Stimulated activated CD8-positive, alpha-beta memory T cell treated with anti-CD3 and anti-CD28 coated beads, Interleukin-7, amount 100 ng/mL, for 1 hour (primary cell): ENCODE results near the gene MFSD2A.
"Not testable (repeated sequence)": the region's sequence is repeated elsewhere in the genome, so short reads cannot be mapped to it uniquely, and the experiment has no call there.

Experiments
- DNase-seq, 2 donors: peaks; one replicate each; pipeline ENCODE4 v3.0.0-alpha.2; 2020; ENCODE audit warnings: low read depth in 2 of 2

MFSD2A gene

DNA sequence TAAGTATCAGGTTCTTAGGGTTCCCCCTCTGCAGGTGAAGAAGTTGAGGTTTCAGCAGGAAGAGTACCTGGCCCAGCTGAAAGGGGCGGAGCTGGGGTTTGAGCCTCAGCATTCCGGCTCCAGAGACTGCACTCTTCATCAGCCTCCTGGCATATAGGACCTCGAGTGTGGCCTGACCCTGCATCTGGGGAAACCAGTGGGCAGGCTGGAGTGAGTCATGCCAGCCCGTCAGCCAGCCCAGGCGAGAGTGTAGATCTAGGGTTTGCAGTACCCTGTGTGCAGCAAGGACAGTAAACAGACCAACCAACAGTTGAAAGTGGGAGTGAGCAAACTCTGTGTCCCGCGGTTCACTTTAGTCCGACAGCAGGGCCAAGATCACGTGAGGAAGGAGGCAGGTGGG, 14.1 kb downstream of the MFSD2A start:
- no peak for DNase-seq

DNA sequence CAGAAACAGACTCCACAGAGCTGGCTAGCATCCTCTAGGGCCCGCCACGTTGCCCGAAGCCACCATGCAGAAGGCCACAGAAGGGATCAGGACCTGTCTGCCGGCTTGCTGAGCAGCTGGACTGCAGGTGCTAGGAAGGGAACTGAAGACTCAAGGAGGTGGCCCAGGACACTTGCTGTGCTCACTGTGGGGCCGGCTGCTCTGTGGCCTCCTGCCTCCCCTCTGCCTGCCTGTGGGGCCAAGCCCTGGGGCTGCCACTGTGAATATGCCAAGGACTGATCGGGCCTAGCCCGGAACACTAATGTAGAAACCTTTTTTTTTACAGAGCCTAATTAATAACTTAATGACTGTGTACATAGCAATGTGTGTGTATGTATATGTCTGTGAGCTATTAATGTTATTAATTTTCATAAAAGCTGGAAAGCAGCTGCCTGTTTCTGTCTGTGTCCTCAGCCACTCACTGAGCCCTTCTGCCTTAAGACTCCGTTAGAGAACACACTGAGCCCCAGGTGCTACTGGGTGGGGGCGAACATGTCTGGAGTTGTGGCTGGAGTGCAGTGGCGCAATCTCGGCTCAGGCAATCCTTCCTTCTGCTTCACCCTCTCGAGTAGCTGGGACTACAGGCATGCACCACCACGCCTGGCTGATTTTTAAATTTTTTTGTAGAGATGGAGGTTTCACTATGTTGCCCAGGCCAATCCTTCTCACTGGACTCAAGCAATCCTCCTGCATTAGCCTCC, 14.8 kb downstream of the MFSD2A start:
- DNase-seq, result no peak

DNA sequence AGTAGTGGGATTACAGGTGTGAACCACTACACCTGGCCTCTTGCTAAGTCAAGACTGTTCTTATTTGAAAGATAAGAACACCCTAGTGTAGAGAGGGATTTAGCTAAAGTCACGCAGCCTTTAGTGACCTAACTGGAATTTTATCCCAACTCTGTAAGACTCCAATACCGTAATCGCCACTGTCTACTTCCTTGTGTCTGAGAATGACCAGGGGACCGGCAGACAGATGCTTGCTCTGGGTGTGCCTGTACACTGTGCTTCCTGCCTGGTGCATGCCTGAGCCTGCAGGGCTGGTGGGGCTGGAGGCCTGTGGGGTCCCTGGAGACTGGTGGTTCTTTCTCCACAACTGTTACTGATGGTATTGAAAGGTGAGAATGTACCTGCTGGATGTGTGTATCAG, 15.3 kb downstream of the MFSD2A start:
- no peak for DNase-seq

DNA sequence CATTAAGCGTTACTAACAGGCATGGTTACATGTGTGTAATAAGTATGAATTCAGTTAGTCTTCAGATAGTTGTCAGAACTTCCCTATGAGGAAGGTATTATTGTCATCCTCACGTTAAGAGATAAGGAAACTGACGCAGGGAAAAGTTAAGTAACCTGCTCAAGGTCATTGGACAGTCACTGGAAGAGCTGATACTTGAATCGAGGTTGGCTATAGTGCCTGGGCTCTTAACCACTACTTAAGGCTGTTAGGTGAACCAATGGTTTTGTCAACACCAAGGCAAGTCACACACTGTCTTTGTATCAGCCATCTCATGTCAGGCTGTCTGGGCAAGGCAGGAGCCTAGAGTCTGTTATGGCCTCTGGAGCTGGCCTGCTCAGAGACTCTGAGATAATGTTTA, 16.2 kb downstream of the MFSD2A start:
- no peak for DNase-seq

DNA sequence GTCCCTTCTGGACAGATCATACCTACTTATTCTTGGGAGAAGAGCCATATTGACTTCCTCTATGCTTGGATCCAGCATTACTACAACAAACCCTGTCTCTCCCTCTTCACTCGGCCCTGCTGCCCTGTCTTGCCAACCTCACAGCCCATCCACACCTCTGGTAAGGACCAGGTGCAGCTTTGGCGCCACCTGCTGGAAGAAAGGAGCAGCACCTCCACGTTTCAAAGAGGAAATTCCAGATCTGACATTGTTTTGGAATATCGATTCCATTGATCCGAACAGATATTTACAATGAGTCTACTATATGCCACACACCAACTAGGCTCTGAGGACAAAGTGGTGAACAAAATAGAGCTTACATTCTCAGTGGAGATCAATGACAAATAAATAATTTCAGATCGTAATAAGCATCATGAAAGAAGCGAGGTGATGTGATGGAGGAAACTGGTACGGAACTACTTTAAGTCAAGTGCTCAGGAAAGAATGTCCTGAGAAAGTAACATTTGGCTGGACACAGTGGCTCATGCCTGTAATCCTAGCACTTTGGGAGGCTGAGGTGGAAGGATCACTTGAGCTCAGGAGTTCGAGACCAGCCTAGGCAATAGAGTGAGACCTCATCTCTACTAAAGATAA, 18.7 kb downstream of the MFSD2A start:
- peak; percentile 30 to 65 for DNase-seq

DNA sequence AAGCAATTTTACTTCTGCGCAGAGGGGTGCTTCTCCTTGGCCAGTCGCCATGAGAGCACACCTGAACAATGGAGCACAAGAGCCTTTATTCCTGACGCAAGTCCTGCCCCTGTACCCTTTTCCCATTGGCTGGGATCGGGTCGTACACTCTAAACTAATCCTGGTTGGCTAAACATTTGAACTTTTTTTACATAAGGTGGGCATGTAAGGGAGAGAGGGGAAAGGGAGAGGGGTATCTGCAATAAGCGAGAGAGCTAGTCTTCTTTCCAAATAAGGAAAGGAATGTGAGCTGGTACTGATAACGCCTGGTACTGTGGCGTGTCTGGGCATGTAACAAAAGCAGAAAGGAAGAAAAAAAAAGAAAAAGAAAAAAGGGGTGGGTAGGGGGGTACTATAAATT, 21.8 kb downstream of the MFSD2A start:
- DNase-seq, result no peak

DNA sequence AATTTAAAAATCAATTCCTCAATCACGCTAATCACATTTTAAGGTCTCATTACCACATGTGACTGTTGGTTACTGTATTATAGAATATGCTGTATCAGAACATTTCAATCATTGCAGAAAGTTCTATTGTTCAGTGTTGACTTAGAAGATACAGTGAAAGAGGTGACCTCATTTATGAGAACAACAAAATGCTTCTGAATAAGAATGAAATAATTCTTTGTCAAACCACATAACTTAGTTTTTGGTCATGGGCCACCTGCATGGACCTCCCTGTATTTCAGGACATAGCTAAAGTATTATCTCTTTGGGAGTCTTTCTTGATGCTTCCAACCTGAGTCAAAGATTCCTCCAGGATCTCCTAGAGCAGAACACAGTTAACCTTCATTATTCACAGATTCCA, 22.3 kb downstream of the MFSD2A start:
- DNase-seq, result no peak

DNA sequence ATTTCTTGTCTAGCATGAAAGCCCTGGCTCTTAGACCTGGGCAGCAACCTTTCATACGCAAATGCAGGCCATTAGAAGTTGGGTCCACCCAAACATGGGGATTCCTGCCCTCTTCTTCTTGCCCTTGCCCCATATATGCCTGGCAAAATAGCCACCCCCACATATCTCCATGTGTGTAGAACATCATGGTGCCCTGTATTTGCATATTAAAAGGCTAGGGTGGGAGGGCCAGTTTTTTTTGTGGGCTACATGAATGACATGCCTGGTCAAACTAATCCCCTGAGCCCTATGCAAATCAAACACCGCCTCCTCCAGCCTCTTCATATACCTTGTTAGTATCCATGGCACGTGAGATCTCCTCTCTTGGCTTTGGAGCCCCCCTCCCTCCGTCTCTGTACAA, 24.7 kb downstream of the MFSD2A start:
- DNase-seq, result no peak

DNA sequence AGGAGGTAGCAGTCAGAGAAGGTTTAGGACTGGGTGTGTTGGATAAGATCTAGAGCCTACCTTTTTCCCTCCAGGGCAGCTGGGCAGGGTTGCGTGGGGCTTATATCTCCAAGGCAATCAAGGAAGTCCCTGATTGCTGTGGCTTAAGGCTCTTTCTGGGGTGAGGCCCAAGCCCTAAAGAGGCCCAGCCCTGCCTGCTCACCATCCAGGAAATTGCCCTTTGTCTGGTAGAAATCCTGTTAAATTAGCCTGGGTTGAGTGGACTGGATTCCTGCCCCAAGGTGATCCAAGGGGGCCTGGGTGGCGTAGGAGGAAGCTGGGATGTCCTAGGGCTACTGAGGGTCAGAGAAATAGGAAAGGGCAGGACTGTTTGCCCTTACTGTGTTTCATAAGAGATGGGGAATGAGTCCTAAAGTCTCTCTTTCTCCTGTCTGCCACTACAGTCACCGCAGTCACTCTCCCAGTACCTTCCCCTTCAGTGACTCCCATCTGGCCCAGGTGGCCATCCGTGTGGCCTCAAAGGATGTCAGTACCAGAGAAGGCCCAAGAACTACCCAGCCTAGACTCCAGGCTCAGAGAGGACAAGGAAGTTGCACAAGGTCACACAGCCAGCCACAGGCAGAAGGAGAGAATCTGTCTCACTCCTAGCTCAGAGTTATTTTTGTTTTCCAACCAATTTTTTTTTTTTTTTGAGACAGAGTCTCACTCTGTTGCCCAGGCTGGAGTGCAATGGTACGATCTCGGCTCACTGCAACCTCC, 25.8 kb downstream of the MFSD2A start:
- no peak for DNase-seq

DNA sequence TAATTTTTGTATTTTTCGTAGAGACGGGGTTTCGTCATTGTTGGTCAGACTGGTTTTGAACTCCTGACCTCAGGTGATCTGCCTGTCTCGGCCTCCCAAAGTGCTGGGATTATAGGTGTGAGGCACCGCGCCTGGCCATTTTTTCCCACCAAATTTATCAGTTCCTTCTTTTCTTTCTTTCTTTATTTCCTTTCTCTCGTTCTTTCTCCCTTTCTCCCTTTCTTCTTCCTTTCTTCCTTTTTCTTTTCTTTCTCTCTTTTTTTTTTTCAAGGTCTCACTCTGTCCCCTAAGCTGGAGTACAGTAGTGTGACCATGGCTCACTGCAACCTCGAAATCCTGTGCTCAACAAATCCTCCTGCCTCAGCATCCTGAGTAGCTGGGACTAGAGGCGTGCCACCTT, 26.4 kb downstream of the MFSD2A start:
- DNase-seq, result no peak

DNA sequence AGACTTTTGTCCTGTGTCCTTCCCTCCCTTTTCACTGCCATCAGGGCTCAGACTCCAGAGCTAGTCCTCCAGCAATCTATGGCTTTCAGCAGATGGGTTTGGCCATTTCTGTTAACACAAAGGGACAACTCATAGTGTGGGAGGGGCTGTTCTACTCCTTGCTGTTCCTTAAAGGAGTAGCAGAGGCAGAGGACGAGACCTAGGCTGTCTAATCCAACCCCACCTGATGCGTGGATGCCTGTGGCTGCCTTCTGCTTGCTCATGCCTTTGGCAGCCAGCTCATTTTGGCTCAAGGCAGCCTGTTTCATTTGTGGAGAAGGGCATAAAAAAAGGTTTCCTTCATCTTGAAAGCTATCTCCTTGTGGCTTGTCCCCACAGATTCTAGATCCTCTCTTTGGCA, 27.0 kb downstream of the MFSD2A start:
- DNase-seq, result no peak

DNA sequence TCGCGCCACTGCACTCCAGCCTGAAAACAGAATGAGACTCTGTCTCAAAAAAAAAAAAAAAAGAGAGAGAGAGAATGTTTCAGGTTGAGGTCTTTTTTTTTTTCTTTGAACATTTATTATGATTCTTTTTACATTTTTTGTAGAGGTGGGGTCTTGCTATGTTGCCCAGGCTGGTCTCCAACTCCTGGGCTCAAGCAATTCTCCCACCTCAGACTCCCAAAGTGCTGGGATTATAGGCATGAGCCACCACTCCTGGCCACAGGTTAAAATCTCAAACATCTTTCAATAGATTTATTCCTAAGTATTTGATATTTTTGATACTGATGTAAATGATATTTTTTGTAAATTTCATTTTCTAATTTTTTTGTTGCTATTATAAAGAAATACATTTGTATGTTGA, 29.5 kb downstream of the MFSD2A start:
- not testable (repeated sequence) for DNase-seq

DNA sequence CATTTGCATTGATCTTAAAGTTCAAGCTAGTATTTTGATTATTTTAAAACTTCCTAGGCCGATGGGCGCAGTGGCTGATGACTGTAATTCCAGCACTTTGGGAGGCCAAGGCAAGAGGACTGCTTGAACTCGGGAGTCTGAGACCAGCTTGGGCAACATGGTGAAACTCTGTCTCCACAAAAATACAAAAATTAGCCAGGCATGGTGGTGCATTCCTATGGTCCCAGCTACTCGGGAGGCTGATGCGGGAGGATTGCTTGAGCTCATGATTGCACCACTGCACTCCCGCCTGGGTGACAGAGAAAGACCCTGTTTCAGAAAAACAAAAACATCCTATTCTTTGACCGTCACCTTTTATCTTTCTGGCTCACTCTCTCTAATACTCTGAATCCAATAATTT, 30.0 kb downstream of the MFSD2A start:
- DNase-seq, result no peak

DNA sequence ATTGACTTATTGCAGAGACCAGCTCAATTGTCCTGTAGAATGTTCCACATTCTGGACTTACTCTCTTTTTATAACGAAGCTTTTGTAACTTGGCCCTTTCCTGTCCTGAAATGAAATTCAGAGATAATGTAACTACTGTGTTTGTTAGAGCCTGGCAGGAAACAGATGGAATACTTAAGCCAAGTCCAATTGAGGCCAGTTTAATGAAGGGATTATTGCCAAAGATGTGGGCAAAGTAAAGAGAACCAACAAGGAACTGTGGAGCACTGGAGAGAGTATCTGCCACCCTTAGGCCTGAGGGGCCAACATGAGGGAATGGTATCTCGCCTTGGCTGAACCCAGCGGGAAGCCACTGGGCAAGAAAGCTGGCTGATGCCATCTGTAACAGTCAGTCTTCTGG, 32.9 kb downstream of the MFSD2A start:
- DNase-seq, result no peak

DNA sequence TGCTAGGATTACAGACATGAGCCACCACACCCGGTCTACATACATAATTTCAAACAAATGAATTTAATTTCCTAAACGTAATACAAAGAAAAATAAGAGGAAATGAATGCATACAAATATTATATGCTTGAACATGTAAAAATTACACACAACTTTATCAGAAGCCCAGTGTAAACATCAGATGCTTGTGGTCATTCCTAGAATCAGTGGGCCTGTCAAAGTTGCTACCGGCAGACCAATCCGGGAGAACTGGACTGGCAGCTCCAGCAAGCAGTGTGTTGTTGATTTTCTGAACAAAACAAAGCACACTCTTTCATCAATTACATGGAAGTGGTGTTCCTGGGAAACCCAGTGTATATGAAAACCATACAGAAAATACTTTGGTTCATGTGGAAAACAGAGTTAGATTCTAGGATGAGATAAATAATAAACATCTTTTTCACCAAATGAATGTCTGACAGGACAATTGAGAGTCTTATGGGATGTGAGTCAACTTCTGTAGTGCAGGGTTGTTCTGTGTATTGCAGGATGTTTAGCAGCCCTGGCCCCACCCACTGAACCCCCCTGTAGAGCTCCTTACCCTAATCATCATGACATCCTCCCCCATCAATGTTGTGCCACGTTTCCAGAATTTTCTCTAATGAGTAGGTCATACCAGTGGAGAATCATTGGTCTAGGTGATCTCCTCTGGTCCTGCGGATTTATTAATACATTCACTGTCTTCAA, 33.8 kb downstream of the MFSD2A start:
- no peak for DNase-seq

DNA sequence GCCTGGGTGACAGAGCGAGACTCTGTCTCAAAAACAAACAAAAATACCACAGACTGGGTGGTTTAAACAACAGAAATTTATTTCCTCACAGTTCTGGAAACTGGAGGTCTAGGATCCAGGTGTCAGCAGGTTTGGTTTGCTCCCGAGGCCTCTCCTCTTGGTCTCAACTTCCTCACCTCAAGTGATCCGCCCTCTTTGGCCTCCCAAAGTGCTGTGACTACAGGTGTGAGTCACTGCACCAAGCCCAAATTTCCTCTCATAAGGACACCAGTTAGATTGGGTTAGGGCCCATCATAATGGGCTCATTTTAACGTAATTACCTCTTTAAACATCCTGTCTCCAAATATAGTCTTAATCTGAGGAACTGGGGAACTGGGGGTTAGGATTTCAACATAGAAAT, 35.5 kb downstream of the MFSD2A start:
- DNase-seq, result no peak

DNA sequence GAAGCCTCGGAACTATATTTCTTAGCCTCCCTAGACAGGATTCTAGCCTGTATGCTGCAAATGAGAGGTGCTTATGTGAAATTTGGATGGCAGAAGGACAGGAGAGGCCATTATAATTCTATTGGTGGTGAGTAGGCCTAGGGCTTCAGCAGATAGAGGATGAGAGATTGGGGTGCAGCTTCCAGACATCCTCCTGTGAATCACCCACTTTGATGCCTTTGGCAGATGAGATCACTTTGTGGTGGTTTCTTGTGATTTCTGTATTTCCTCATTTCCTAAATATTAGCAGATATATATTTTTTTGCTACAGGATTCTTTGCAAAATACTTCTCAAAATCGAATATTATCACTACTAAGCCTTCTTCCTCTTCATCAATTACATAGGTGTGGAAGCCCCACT, 37.3 kb downstream of the MFSD2A start:
- no peak for DNase-seq

DNA sequence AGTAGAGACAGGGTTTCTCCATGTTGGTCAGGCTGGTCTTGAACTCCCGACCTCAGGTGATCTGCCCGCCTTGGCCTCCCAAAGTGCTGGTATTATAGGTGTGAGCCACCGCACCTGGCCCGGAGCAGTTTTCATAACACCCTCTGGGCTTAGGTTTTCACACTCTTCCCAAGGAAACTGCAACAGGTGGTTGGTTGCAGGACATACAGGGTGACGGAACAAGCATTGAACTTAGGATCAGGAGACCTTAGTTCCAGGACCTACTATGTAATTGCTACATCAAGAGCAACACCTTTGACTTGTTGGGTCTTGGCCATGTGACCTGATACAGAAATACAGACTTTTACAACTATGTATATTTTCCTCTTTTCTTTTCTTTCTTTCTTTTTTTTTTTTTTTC, 37.9 kb downstream of the MFSD2A start:
- no peak for DNase-seq

DNA sequence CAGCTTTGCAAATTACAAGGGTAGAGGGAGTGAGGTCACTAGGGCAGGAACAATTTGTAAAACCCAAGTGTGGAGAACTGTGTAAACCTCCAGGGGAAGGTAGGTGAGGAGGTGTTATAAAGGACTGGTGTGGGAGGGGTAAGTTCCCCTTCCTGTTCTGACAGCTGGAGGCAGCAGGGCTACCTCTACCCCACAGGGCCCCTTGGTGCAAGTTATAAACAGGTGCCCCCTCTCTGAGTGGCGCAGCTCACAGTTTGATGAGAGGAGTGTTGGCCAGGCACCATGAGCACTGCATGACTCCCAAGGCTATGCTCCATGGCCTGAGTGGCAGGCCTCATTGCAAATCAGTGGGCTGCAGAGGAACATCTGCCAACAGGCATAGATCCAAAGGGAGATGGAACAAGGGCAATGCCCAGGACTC, 41.0 kb downstream of the MFSD2A start:
- DNase-seq, result no peak

DNA sequence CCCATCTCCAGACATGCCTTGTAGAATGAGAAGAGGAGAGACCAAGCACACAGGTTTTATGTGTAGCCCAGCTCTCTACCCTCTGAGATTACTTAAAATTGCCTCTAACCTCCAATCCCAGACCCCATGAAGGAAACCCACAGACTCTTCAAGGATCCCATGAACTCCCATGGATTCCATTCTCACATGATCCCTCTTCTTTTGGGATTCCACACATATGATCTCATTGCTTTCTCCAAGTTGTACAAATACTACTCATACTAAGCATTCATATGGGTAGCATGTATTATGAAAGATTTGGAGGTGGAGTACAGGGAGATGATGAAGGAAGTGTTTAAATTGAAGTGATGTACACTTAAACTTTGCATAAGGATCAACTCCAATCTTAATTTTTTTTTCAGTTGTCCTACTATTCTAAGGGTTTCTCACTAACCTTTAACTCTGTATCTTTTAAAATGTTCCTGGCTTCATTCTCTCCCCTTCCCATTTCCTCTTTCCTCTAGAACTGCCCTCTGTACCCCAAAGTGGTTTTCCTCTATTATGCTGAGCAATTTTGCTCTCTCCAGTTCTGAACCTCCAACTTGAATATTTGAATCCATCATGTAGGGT, 41.6 kb downstream of the MFSD2A start:
- DNase-seq, result no peak

DNA sequence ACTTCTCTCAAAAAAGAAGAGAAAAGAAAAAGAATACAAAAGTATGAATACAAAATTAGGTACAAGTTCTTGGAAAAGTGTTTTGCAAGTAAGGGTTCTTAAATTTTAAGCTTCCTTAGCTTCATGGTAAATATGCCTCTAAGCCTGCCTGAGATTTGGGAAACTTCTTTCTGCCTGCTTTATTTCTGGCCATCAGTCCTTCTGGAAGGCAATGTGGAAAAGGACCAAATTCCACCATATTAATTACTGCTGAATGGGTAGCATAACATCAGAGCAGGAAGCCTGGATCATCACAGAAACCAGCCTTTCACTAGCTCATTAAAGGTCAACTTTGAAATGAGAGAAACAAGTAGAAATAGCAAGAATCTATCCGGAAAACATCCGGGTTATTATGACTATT, 46.5 kb downstream of the MFSD2A start:
- no peak for DNase-seq
